Measurements from ENCODE around the gene GRIK3. TPM values are rescaled to one million over a fixed set of nuclear protein-coding genes. Genes with fewer than 3 reads are reported as not detected.

GRIK3 gene
- polyA plus RNA-seq, 2 of the 4 experiments (the other 2 are of a cell fraction), result not detected

DNA sequence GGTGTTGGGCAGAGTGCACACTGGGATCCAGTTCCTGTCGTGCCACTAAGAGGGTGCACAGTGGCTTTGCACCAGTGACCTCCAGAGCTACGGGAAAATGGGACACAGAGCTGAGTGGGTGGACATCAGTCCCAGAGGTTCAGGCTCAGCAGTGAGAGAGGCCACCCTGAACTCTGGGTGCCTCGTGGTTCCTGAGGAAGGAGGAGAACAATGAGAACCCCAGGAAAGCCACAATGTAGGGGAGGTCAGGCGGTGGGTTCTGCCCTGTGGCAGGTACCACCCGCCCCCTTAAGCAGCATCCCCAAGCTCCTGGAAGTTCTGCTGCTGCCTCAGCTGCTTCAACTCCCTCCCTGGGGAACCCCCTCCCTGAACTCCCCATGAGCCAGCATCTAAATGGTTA is 112.2 kb downstream of the GRIK3 start:
- H3K9me3 ChIP-seq, result no peaks in the 10 kb centered on the region
- no peaks in the 10 kb centered on the region for H3K4me1 ChIP-seq
- TF ChIP-seq POLR2AphosphoS2 (conservative IDR thresholded peaks at IDR 0.05; ENCODE audit: low read length) (no peak), HOXB5 (CRISPR knock-in tag; IDR thresholded peaks at IDR 0.05) (no peak), ZNF302 (CRISPR knock-in tag; IDR thresholded peaks at IDR 0.05) (no peak), RAD21 (conservative IDR thresholded peaks at IDR 0.05 in 1 of 2, IDR thresholded peaks at IDR 0.05 in 1 of 2) (no peak), ZFP36 (IDR thresholded peaks at IDR 0.05; ENCODE audit: borderline replicate concordance, partially characterized antibody) (no peak), HOXA7 (CRISPR knock-in tag; IDR thresholded peaks at IDR 0.05) (no peak), KDM5A (IDR thresholded peaks at IDR 0.05) (no peak), MAZ (IDR thresholded peaks at IDR 0.05; ENCODE audit: borderline replicate concordance, low read depth, low read length) (no peak), RNF2 (IDR thresholded peaks at IDR 0.05; ENCODE audit: borderline replicate concordance, low read depth) (no peak), PHF8 (IDR thresholded peaks at IDR 0.05; ENCODE audit: borderline replicate concordance, low read depth) (no peak), CHD2 (IDR thresholded peaks at IDR 0.05; ENCODE audit: low read length, partially characterized antibody) (no peak), NPAS2 (CRISPR knock-in tag; IDR thresholded peaks at IDR 0.05; ENCODE audit: borderline replicate concordance) (no peak), RARB (CRISPR knock-in tag; IDR thresholded peaks at IDR 0.05) (no peak)
- TF ChIP-seq, protein P1, sequence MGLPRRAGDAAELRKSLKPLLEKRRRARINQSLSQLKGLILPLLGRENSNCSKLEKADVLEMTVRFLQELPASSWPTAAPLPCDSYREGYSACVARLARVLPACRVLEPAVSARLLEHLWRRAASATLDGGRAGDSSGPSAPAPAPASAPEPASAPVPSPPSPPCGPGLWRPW (IDR thresholded peaks at IDR 0.05), result no peak
- TF ChIP-seq, protein P2, sequence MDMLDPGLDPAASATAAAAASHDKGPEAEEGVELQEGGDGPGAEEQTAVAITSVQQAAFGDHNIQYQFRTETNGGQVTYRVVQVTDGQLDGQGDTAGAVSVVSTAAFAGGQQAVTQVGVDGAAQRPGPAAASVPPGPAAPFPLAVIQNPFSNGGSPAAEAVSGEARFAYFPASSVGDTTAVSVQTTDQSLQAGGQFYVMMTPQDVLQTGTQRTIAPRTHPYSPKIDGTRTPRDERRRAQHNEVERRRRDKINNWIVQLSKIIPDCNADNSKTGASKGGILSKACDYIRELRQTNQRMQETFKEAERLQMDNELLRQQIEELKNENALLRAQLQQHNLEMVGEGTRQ (IDR thresholded peaks at IDR 0.05), result no peak
- TF ChIP-seq, protein P3, sequence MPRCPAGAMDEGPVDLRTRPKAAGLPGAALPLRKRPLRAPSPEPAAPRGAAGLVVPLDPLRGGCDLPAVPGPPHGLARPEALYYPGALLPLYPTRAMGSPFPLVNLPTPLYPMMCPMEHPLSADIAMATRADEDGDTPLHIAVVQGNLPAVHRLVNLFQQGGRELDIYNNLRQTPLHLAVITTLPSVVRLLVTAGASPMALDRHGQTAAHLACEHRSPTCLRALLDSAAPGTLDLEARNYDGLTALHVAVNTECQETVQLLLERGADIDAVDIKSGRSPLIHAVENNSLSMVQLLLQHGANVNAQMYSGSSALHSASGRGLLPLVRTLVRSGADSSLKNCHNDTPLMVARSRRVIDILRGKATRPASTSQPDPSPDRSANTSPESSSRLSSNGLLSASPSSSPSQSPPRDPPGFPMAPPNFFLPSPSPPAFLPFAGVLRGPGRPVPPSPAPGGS (IDR thresholded peaks at IDR 0.05), result no peak
- TF ChIP-seq, protein P4, sequence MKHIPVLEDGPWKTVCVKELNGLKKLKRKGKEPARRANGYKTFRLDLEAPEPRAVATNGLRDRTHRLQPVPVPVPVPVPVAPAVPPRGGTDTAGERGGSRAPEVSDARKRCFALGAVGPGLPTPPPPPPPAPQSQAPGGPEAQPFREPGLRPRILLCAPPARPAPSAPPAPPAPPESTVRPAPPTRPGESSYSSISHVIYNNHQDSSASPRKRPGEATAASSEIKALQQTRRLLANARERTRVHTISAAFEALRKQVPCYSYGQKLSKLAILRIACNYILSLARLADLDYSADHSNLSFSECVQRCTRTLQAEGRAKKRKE (CRISPR knock-in tag; IDR thresholded peaks at IDR 0.05; ENCODE audit: low read depth), result no peak
- TF ChIP-seq, protein P5, sequence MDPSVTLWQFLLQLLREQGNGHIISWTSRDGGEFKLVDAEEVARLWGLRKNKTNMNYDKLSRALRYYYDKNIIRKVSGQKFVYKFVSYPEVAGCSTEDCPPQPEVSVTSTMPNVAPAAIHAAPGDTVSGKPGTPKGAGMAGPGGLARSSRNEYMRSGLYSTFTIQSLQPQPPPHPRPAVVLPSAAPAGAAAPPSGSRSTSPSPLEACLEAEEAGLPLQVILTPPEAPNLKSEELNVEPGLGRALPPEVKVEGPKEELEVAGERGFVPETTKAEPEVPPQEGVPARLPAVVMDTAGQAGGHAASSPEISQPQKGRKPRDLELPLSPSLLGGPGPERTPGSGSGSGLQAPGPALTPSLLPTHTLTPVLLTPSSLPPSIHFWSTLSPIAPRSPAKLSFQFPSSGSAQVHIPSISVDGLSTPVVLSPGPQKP (IDR thresholded peaks at IDR 0.05; ENCODE audit: low read depth, low read length), result no peak
- TF ChIP-seq, protein P6, sequence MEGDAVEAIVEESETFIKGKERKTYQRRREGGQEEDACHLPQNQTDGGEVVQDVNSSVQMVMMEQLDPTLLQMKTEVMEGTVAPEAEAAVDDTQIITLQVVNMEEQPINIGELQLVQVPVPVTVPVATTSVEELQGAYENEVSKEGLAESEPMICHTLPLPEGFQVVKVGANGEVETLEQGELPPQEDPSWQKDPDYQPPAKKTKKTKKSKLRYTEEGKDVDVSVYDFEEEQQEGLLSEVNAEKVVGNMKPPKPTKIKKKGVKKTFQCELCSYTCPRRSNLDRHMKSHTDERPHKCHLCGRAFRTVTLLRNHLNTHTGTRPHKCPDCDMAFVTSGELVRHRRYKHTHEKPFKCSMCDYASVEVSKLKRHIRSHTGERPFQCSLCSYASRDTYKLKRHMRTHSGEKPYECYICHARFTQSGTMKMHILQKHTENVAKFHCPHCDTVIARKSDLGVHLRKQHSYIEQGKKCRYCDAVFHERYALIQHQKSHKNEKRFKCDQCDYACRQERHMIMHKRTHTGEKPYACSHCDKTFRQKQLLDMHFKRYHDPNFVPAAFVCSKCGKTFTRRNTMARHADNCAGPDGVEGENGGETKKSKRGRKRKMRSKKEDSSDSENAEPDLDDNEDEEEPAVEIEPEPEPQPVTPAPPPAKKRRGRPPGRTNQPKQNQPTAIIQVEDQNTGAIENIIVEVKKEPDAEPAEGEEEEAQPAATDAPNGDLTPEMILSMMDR (IDR thresholded peaks at IDR 0.05), result no peak
- ChIA-PET CTCF (no interaction called here), POLR2A (no interaction called here)
- no peak for FAIRE-seq
- no peak overlapping the region for H3K4me2 ChIP-seq
- no peak for ATAC-seq
- 0% methylated on average over 4 of the region's 5 CpGs for whole genome bisulfite sequencing (ENCODE audit: missing lambda C conversion rate)
- H3K4me3 ChIP-seq, result no peak overlapping the region
- no peak overlapping the region for H3K27ac ChIP-seq
- DNase-seq (ENCODE audit: low read depth in 1 of 2, low spot score in 1 of 2), result no peak

DNA sequence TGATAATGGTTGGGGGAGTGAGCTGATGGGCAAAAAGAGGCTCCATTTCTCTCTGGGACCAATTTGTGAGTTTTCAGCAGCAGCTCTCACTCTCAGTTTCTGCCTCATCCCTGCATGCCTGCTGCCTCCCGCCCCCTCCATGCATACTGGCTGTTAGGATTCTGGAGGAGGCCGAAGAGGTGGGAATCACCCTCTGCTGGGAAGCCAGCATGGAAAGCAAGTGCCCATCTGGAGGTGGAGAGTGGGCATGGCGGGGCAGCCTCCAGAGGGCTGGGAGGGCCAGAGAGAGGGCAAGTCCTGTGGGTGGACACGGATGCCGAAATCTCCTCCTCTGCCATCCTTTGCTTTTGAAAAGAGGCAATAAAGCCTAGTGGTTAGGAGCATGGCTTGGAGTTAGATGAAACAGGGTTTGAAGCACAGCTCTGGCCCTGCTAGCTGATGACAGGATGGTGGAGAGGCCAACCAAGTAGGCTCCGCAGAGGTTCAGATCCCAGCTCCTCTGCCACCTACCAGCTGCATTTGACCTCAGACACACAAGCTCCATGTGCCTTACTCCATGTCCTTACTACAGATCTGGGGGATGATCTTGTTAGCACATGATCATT is 113.4 kb downstream of the GRIK3 start:
- POLR2A ChIA-PET, result no interaction called here
- DNase-seq (ENCODE audit: low read depth in 1 of 2, low spot score in 1 of 2) (no peak), ATAC-seq (no peak), FAIRE-seq (no peak)
- H3K9me3 ChIP-seq, result no peaks in the 10 kb centered on the region
- CTCF ChIA-PET, result no interaction called here
- no peaks in the 10 kb centered on the region for H3K4me1 ChIP-seq
- no peak overlapping the region for H3K4me2 ChIP-seq
- WGBS (ENCODE audit: missing lambda C conversion rate), result 3% methylated on average over 6 of the region's 6 CpGs
- no peak overlapping the region for H3K4me3 ChIP-seq
- no peak overlapping the region for H3K27ac ChIP-seq
- TF ChIP-seq HOXB13 (CRISPR knock-in tag; IDR thresholded peaks at IDR 0.05; ENCODE audit: low read depth) (no peak), RARB (CRISPR knock-in tag; IDR thresholded peaks at IDR 0.05) (no peak), JUN (IDR thresholded peaks at IDR 0.05) (no peak), NFE2L2 (conservative IDR thresholded peaks at IDR 0.05; ENCODE audit: low read length) (no peak), RFX5 (IDR thresholded peaks at IDR 0.05) (no peak), BHLHE40 (IDR thresholded peaks at IDR 0.05; ENCODE audit: low read depth, low read length) (no peak), TP53 (CRISPR knock-in tag; IDR thresholded peaks at IDR 0.05) (no peak), JUNB (IDR thresholded peaks at IDR 0.05) (no peak), FOSL2 (IDR thresholded peaks at IDR 0.05) (no peak), FOSL2 (CRISPR knock-in tag; IDR thresholded peaks at IDR 0.05) (no peak), MAZ (IDR thresholded peaks at IDR 0.05; ENCODE audit: borderline replicate concordance, low read depth, low read length) (no peak), ZFP36 (IDR thresholded peaks at IDR 0.05; ENCODE audit: borderline replicate concordance, partially characterized antibody) (no peak), MYC (IDR thresholded peaks at IDR 0.05; ENCODE audit: borderline replicate concordance, low read length) (no peak)
- TF ChIP-seq, protein P7, sequence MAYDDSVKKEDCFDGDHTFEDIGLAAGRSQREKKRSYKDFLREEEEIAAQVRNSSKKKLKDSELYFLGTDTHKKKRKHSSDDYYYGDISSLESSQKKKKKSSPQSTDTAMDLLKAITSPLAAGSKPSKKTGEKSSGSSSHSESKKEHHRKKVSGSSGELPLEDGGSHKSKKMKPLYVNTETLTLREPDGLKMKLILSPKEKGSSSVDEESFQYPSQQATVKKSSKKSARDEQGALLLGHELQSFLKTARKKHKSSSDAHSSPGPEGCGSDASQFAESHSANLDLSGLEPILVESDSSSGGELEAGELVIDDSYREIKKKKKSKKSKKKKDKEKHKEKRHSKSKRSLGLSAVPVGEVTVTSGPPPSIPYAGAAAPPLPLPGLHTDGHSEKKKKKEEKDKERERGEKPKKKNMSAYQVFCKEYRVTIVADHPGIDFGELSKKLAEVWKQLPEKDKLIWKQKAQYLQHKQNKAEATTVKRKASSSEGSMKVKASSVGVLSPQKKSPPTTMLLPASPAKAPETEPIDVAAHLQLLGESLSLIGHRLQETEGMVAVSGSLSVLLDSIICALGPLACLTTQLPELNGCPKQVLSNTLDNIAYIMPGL (CRISPR knock-in tag; IDR thresholded peaks at IDR 0.05; ENCODE audit: borderline replicate concordance), result no peak
